Right forelimb (tissue), 1 donor: ENCODE results near the gene S100A8.

ENCODE experiments used
- DNase-seq: peaks from one replicate; pipeline ENCODE4 v3.0.0-alpha.2; 2018

The S100A8 gene

GRCh38 chr1:153345187-153346076 is 45.4 kb downstream of the S100A8 start:
- no peak for DNase-seq

GRCh38 chr1:153344718-153345025 is 46.2 kb downstream of the S100A8 start:
- DNase-seq, result no peak

DNA sequence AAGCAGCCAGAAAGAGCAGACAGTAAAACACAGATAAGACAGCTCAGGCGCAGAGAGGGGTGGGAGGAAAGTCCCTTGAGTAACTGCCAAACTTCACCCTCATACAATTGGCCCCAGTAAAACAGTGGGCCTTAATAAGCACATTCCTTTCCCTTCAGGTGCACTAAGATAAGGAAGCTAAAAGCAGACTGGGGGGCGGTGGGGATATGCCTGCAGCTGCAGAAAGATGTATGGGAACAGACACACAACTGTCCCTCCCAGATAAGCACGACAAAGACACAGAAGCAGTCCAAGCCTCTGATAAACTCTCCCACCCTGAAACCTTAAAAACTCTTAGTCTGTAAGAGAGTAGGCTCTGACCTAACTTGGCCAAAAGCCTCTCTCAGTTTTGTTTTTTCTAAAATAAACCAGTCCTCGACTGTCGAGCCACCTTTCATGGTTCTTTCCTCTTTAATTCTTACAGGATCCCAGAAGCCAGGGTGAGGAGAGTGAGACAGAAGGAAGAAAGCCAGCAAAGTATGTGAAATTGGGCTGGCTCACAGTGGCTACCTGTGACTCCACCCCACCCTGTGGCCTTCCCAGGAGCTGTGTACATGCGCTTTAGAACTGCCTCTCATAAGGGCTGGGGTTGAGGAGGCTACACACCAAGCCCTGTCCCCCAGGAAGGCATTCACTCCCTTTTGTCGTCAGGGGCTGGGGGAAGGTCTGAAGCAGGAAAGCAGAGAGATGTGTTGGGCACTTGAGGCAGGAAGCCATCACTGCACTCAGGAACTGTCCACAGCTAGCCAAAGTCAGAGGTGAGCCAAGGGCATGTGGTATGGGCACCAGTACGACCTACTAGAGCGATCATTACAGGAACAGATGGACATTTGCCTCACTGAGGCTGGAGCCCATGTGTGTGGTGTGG is 46.8 kb downstream of the S100A8 start:
- DNase-seq, result no peak

DNA sequence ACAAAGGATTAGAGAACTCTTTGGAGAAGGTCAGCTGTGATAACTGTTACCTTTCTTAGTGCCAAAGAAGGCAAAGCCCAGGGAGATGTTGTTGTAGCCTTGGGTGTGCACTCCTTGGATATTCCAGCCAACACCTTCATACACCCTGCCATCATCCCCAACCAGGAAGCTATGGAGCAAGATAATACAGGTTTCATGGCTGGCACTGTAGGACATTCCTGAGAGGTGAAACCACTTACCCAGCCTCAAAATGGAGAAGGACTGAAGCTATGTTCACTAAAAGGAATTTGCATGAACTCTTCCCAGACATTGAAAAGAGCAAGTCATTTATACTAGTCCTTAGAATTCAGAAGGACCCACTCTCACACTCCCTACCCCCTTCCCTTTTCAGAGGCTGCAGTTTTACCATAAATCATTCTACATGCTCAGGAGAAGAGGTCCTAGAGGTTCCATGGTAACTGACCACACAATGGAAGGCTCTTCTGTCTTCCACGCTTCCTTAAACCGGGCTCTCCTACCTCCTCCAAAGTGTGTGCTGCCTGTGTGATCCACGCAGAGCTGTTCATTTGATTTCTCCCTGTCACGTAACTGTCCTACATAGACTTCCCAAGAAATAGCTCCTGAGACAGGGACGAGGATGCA is 47.7 kb downstream of the S100A8 start:
- no peak for DNase-seq

- no peak for DNase-seq
Observed at GRCh38 chr1:153342178-153342577, 48.7 kb downstream of the S100A8 start.

- DNase-seq, result no peak
Observed at GRCh38 chr1:153341431-153341934, 49.4 kb downstream of the S100A8 start.

DNA sequence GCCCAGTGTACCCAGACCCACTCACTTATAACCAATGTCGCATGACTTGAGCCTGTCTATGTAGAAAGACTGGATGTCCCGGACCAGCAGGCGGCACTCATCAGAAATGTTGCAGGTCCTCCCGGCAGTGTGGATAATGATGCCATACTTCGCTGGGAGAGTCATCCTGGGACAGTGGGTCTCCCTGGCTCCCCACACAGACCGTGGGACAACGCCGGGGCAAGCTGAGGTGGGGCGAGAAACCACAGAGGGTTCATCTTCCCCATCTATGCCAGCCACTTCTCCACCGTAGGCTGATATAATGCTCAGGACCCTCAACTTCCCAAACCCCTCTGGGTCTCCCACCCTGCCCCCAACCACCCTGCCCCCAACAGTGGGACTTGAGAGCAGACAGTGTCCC is 50.5 kb downstream of the S100A8 start:
- no peak for DNase-seq
